ENCODE results near the gene KCNN3. TPM values are rescaled to one million over a fixed set of nuclear protein-coding genes. Genes with fewer than 3 reads are reported as not detected.
A peak's percentile ranks its signal among the peaks of the same experiment; 100 is the strongest.
"Not testable (repeated sequence)": the region's sequence is repeated elsewhere in the genome, so short reads cannot be mapped to it uniquely, and the experiment has no call there.

Gene KCNN3
- total and polyA plus RNA-seq, 8 donors, result 1.9 to 3.1 (median 2.3) TPM

DNA sequence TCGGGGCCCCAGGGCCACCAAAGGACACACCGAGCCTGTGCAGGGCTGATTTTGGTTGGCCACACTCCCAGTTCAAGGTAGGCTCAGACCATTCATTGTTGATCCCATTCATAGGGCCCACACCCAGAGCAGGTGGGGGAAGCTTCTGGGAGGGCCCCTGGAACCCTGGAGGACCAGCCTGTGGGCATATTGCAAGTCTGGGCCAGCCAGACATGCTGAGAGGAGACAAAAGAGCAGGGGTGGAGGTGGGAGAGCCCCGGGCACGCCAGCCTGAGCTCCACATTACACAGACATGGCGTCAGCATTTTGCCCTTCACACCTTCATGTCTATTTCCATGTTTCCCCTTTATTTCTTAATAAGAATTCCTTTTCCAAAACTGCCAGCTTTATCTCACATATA, 40.8 kb upstream of the KCNN3 start:
- Histone ChIP-seq H3K27me3 (no peaks in the 10 kb centered on the region), H3K9me3 (no peaks in the 10 kb centered on the region), H3K4me1 (no peaks in the 10 kb centered on the region), H3K36me3 (no peaks in the 10 kb centered on the region), H3K4me3 (no peak overlapping the region), H3K27ac (no peak overlapping the region)
- TF ChIP-seq, protein P1, sequence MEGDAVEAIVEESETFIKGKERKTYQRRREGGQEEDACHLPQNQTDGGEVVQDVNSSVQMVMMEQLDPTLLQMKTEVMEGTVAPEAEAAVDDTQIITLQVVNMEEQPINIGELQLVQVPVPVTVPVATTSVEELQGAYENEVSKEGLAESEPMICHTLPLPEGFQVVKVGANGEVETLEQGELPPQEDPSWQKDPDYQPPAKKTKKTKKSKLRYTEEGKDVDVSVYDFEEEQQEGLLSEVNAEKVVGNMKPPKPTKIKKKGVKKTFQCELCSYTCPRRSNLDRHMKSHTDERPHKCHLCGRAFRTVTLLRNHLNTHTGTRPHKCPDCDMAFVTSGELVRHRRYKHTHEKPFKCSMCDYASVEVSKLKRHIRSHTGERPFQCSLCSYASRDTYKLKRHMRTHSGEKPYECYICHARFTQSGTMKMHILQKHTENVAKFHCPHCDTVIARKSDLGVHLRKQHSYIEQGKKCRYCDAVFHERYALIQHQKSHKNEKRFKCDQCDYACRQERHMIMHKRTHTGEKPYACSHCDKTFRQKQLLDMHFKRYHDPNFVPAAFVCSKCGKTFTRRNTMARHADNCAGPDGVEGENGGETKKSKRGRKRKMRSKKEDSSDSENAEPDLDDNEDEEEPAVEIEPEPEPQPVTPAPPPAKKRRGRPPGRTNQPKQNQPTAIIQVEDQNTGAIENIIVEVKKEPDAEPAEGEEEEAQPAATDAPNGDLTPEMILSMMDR (IDR thresholded peaks at IDR 0.05), result no peak
- intact Hi-C loops (cut with DNase I), result no loop called here
- DNase-seq (no peak), ATAC-seq (no peak)

GRCh38 chr1:154908937-154909336, 38.9 kb upstream of the KCNN3 start:
- TF ChIP-seq, protein P1 (IDR thresholded peaks at IDR 0.05), result no peak
- Histone ChIP-seq H3K4me3 (no peak overlapping the region), H3K36me3 (no peaks in the 10 kb centered on the region), H3K27me3 (no peaks in the 10 kb centered on the region), H3K27ac (no peak overlapping the region), H3K9me3 (no peaks in the 10 kb centered on the region), H3K4me1 (no peaks in the 10 kb centered on the region)
- no peak for DNase-seq
- intact Hi-C loops (cut with DNase I), result no loop called here
- ATAC-seq, result no peak

GRCh38 chr1:154908129-154908528, 38.0 kb upstream of the KCNN3 start:
- H3K9me3 ChIP-seq; H3K27ac ChIP-seq; ATAC-seq; DNase-seq; H3K4me1 ChIP-seq; H3K36me3 ChIP-seq; H3K27me3 ChIP-seq; intact Hi-C loops (cut with DNase I); H3K4me3 ChIP-seq: not testable (repeated sequence)

DNA sequence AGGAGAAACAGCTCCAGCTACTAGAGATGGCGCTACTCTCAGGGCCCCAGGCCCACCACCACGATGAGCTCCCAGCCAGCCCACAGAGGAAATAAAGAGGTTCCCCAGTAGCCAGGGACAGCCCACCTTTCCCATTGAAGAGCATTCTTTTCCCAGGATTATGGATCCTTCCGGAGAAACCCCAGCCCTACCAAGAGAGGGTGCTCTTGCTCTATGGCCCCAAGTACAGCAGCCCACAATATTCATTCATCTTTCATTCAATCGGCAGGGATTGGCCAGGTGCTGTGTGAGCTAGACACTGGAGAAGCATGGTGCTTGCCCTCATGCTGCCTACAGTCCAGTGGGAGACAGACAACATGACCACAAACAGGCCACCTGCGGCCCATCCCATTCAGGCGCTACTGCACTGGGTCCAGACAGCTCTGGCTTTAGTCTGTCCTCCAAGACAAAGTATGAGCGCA, 36.6 kb upstream of the KCNN3 start:
- Histone ChIP-seq H3K4me3 (no peak overlapping the region), H3K9me3 (no peaks in the 10 kb centered on the region), H3K27ac (no peak overlapping the region), H3K27me3 (no peaks in the 10 kb centered on the region), H3K36me3 (no peaks in the 10 kb centered on the region), H3K4me1 (no peaks in the 10 kb centered on the region)
- no peak for DNase-seq
- TF ChIP-seq, protein P1 (IDR thresholded peaks at IDR 0.05), result no peak
- ATAC-seq, result peak; percentile 67
- intact Hi-C loops (cut with DNase I), result no loop called here

- ATAC-seq, result no peak
- intact Hi-C loops (cut with DNase I), result no loop called here
Measured at GRCh38 chr1:154902938-154903566, 33.0 kb upstream of the KCNN3 start.

More at GRCh38 chr1:154902938-154903566, 33.0 kb upstream of the KCNN3 start:
- Histone ChIP-seq H3K4me1 (no peaks in the 10 kb centered on the region), H3K36me3 (no peaks in the 10 kb centered on the region), H3K27me3 (no peaks in the 10 kb centered on the region), H3K9me3 (no peaks in the 10 kb centered on the region), H3K4me3 (no peak overlapping the region), H3K27ac (no peak overlapping the region)
- no peak for DNase-seq
- TF ChIP-seq, protein P1 (IDR thresholded peaks at IDR 0.05), result no peak

All from left lung (tissue), 10 donors.